ENCODE data around the gene NTM.

NTM gene

DNA sequence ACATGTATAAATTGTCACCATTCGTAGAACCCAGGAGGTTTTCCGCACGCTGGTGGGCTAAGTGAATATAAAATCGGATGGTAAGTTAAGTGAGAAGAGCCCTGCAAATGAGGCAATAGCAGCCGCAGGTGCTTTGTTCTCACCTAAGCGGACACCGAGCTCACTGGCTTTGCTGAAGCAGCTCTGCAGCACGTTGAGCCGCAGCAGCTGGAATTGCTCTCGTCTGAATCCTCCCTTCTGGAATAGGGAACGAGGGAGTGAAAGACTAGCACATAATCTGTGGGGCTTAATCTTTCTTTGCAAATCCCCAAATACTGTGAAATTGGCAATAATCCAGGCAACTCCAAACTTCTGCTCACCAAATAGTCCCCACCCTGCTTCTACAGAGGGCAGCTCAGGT is 488.1 kb downstream of the NTM start:
- TF ChIP-seq, protein P1, sequence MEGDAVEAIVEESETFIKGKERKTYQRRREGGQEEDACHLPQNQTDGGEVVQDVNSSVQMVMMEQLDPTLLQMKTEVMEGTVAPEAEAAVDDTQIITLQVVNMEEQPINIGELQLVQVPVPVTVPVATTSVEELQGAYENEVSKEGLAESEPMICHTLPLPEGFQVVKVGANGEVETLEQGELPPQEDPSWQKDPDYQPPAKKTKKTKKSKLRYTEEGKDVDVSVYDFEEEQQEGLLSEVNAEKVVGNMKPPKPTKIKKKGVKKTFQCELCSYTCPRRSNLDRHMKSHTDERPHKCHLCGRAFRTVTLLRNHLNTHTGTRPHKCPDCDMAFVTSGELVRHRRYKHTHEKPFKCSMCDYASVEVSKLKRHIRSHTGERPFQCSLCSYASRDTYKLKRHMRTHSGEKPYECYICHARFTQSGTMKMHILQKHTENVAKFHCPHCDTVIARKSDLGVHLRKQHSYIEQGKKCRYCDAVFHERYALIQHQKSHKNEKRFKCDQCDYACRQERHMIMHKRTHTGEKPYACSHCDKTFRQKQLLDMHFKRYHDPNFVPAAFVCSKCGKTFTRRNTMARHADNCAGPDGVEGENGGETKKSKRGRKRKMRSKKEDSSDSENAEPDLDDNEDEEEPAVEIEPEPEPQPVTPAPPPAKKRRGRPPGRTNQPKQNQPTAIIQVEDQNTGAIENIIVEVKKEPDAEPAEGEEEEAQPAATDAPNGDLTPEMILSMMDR (IDR thresholded peaks at IDR 0.05; ENCODE audit: borderline replicate concordance, insufficient read depth, low read depth, low read length), result no peak
- no peak overlapping the region for H3K4me3 ChIP-seq (ENCODE audit: low read depth, low read length)

DNA sequence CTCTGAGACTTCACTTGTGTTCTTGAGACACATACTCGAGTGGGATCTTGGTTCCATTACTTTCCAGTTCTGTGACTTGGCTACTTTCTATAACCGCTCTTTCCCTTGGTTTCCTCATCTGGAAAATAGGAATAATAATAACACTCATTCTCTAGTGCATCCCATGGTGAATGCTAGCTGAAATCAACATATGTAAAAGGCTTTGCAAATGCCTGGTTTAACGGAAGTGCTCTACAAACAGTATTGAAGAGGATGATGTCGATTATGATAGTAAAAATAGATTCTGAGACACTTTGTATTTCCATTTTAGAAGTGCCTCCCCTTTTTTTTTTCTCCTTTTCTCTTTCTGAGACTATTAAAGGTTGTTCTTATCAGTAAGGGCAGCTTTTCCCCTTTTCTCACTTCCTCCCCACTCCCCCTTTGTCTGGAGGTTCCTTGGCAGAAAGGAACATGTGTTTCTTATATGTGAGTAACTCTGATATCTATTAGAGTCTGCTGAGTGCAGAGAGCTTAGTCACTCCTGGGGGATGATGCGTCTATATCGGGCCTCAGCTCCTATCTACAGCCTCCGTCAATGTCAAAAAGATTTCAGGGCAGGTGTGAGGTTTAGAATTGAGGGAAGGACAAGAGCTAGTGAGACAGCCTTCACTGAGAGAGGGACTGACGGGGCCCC is 489.3 kb downstream of the NTM start:
- TF ChIP-seq, protein P1 (IDR thresholded peaks at IDR 0.05; ENCODE audit: borderline replicate concordance, insufficient read depth, low read depth, low read length), result no peak
- H3K4me3 ChIP-seq (ENCODE audit: low read depth, low read length), result no peak overlapping the region

DNA sequence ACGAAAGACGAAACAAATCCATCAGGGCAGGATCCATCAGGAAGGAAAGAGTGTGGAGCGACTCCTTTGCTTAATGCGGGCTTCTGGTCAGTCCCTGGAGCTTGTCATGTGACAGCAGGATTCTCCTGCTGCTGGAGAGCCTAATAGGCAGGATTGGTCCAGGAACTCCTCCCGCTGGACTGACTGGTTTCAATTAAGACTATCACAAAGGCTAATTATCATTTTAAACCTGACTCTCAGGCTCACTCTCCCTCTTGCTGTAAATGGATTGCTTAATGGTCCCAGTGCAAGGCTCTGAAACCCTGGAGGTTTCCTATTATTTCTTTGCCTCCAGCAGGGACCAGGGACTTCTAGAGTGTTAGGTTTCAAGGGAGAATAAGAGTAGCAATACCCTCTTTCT is 493.8 kb downstream of the NTM start:
- H3K4me3 ChIP-seq (ENCODE audit: low read depth, low read length), result no peak overlapping the region
- TF ChIP-seq, protein P1 (IDR thresholded peaks at IDR 0.05; ENCODE audit: borderline replicate concordance, insufficient read depth, low read depth, low read length), result no peak

DNA sequence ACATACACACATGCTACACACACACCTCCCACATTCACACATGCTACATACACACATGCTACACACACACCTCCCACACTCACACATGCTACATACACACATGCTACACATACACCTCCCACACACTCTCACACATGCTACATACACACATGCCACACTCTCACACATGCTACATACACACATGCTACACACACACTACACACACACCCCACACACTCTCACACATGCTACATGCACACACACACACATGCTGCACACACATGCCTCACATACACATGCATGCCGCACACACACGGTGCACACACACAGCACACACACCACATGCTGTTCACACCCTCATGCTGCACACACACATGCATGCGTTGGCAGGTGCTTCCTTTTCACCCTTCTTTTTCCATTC is 495.4 kb downstream of the NTM start:
- no peak overlapping the region for H3K4me3 ChIP-seq (ENCODE audit: low read depth, low read length)
- TF ChIP-seq, protein P1 (IDR thresholded peaks at IDR 0.05; ENCODE audit: borderline replicate concordance, insufficient read depth, low read depth, low read length), result no peak

DNA sequence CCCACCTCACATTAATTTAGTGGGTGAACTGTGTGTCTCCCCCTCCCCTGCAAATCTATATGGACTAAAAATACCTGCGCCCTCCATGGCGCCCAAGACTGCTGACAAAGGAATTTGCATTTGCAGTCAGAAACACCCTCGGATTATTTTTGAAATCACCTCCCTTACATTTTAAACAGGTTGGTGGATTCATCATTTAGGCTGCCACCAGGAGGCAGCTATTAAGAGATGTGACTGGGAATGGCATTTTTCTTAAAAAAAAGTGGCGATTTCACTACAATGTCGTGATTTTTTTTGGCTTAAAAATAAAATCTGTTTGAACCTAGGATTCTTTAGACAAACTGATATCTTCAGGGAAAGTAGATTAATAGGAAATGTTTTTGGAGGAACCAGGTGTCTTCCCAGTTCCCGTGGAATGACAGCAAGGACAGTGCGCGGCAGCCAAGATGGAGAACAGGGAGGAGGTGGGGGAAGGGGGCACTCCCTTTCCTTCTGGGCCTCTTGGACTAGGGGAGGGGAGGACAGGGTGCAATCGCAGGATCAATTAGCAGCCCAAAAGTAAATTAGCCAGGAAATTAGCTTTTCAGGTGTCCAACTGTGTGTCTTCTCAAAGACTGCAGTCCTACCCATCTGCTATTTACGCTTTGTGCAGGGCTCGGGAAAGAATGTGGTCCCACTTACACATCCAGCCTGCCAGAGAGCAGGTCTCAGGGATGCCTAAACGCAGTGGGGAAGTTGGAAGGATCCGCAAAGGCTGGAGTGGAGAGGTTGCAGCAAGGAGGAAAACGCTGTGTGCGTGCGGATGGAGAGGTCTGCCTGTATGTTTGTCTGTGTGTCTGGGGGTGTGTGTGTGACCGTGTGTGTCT is 496.4 kb downstream of the NTM start:
- TF ChIP-seq, protein P1 (IDR thresholded peaks at IDR 0.05; ENCODE audit: borderline replicate concordance, insufficient read depth, low read depth, low read length), result no peak

DNA sequence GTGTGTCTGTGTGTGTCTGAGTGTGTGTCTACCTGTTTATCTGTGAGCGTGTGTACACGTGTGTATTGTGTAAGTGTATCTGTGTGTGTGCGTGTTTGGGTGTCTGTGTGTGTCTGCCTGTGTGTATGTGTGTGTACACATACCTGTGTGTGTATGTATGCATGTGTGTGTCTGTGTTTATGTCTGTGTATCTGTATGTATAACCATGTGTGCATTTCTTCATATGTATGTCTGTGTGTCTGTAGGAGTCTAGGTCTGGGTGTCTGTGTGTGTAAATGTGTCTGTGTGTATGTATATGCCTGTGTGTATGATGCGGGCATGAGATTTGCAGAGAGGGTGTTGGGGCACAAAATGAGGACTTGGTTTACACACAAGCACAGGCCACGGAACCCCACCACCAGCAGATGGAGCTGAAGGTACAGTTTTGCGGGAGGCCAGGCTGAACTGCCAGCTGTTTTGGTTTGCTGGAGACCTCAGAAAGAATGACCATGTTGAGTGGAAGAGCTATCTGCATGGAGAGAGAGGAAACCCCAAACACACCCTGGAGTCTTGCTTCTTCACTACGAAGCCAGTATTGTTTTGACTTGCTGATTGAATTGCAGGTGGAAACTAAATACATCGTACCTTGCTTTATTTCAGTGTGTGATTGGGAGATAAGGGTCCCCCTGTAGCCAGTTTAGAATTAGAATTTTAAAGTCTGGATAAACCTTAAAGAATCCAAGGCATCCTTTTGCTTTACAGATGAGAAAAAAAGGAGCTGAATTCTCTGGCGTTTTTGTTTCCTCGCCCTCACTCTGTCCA is 497.2 kb downstream of the NTM start:
- H3K4me3 ChIP-seq (ENCODE audit: low read depth, low read length), result no peak overlapping the region
- TF ChIP-seq, protein P1 (IDR thresholded peaks at IDR 0.05; ENCODE audit: borderline replicate concordance, insufficient read depth, low read depth, low read length), result peak; percentile 86

More for the DNA sequence above, 496.4 kb downstream of the NTM start:
- no peak overlapping the region for H3K4me3 ChIP-seq (ENCODE audit: low read depth, low read length)

All from GM12875 (cell line).